ENCODE measurements around the gene PGPEP1. TPM values are rescaled to one million over a fixed set of nuclear protein-coding genes. Genes with fewer than 3 reads are reported as not detected.

PGPEP1 gene
- polyA plus RNA-seq, 3 donors: 10.3 to 25.1 (median 10.3) TPM

DNA sequence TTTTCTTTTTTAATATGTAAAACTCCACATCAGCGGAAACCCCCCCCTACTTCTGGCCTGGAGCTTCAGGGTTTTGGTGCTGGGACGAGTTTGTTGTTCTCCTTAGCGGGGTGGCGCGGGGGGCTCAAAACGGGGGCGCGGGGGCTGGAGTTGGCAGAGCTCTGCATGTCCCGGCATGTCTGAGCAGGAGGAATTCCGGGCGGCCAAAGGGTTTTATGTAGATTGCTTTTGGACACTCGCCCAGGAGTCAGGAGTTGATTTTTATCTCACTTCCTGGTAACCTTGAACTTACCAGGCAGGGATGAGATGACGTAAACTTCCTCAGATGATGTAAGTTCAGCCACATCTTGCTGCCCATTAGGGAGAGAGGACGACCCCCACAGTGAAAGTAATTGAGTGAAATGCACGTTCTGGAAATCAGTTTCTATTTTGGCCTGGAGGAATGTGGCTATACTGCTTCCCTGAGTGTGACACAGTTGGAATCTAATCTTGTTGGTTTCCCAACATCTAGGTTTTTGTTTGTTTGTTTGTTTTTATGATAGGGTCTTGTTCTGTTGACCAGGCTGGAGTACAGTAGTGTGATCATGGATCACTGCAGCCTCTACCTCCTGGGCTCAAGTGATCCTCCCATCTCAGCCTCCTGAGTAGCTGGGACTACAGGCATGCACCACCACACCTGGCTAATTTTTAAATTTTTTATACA is 24.6 kb downstream of the PGPEP1 start:
- peak overlapping the region; percentile 85 to 94 (median 89) for H3K27ac Mint-ChIP-seq
- H3K27me3 Mint-ChIP-seq (ENCODE audit: low read depth in 3 of 3): peaks cover 0 to 5% (median 2%) of the 10 kb centered on the region in 3 donors
- Histone ChIP-seq H2AFZ (ENCODE audit: insufficient read depth, low read depth, low read length, poor library complexity, severe bottlenecking) (no peak overlapping the region), H3K4me2 (replicated peaks; ENCODE audit: extremely low read depth, low read length, poor library complexity, severe bottlenecking) (peak overlapping the region; percentile 55), H3K9me3 (replicated peaks in 1 of 2; ENCODE audit: control insufficient read depth in 1 of 2, insufficient read depth in 1 of 2, low read length in 2 of 2) (no peaks in the 10 kb centered on the region), H3K4me3 (replicated peaks in 1 of 3; ENCODE audit: low read depth in 2 of 3, low read length in 3 of 3) (peak overlapping the region in 1 of 3 experiments; percentile 42), H3K9ac (ENCODE audit: insufficient read depth, low read length, poor library complexity, severe bottlenecking) (peak overlapping the region; percentile 38), H3K4me1 (ENCODE audit: control insufficient read depth in 1 of 2, insufficient read depth in 2 of 2, low read length in 2 of 2) (peaks cover 26 to 31% of the 10 kb centered on the region in 2 donors), H3K79me2 (ENCODE audit: insufficient read depth, low read length) (no peaks in the 10 kb centered on the region), H3K27ac (ENCODE audit: low read depth in 1 of 2, low read length in 2 of 2) (peak overlapping the region; percentile 62 to 76), H3K36me3 (replicated peaks in 1 of 2; ENCODE audit: control insufficient read depth in 1 of 2, insufficient read depth in 2 of 2, low read length in 2 of 2) (peaks cover 16 to 27% of the 10 kb centered on the region in 2 donors), H3K27me3 (ENCODE audit: control insufficient read depth in 2 of 2, insufficient read depth in 2 of 2, low read length in 2 of 2) (no peaks in the 10 kb centered on the region), H4K20me1 (ENCODE audit: insufficient read depth, low read length) (no peaks in the 10 kb centered on the region)
- intact Hi-C loops (cut with micrococcal nuclease): no loop called here
- peaks cover 0 to 7% (median 0%) of the 10 kb centered on the region in 7 donors for H3K9me3 Mint-ChIP-seq
- peak overlapping the region; percentile 61 to 72 for H3K4me3 Mint-ChIP-seq
- peak; percentile 77 to 86 (median 84) for DNase-seq
- WGBS (ENCODE audit: insufficient coverage): 0% methylated on average over 10 of the region's 15 CpGs
- TF ChIP-seq, protein P1, sequence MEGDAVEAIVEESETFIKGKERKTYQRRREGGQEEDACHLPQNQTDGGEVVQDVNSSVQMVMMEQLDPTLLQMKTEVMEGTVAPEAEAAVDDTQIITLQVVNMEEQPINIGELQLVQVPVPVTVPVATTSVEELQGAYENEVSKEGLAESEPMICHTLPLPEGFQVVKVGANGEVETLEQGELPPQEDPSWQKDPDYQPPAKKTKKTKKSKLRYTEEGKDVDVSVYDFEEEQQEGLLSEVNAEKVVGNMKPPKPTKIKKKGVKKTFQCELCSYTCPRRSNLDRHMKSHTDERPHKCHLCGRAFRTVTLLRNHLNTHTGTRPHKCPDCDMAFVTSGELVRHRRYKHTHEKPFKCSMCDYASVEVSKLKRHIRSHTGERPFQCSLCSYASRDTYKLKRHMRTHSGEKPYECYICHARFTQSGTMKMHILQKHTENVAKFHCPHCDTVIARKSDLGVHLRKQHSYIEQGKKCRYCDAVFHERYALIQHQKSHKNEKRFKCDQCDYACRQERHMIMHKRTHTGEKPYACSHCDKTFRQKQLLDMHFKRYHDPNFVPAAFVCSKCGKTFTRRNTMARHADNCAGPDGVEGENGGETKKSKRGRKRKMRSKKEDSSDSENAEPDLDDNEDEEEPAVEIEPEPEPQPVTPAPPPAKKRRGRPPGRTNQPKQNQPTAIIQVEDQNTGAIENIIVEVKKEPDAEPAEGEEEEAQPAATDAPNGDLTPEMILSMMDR (IDR thresholded peaks at IDR 0.05): no peak
- peaks cover 38% of the 10 kb centered on the region for H3K4me1 Mint-ChIP-seq
- peaks cover 55 to 76% of the 10 kb centered on the region in 2 donors for H3K36me3 Mint-ChIP-seq

DNA sequence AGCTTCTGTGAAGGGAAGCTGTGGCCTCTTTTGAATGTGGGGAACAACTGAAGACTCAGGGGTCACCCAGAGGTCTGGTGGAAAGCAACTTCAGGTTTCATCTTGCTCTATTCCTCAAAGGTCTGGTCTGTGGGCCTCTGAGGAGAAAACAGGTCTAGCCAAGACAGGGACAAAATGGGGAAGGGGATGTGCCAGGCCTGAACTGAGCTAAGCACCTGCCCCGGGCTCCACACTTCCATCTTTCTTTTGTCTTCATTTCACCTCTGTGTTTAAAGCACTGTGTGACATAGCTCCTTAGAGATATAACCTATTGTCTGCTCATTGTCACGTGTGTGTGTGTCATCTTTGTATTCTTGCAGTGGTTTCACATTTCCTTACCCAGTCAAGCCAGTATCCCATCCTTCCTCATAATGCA is 25.6 kb downstream of the PGPEP1 start:
- Histone ChIP-seq H3K4me2 (replicated peaks; ENCODE audit: extremely low read depth, low read length, poor library complexity, severe bottlenecking) (peak overlapping the region; percentile 34), H3K9ac (ENCODE audit: insufficient read depth, low read length, poor library complexity, severe bottlenecking) (peak overlapping the region; percentile 6)
- intact Hi-C loops (cut with micrococcal nuclease): no loop called here

More for the DNA sequence above, 25.6 kb downstream of the PGPEP1 start:
- peak; percentile 63 to 81 (median 71) for DNase-seq
- H3K27me3 Mint-ChIP-seq (ENCODE audit: low read depth in 3 of 3): peaks cover 0 to 5% (median 2%) of the 10 kb centered on the region in 3 donors
- H3K27ac ChIP-seq (ENCODE audit: low read depth in 1 of 2, low read length in 2 of 2): peak overlapping the region; percentile 62 to 76
- TF ChIP-seq, protein P1 (IDR thresholded peaks at IDR 0.05): no peak
- H2AFZ ChIP-seq (ENCODE audit: insufficient read depth, low read depth, low read length, poor library complexity, severe bottlenecking): no peak overlapping the region
- H4K20me1 ChIP-seq (ENCODE audit: insufficient read depth, low read length): no peaks in the 10 kb centered on the region
- H3K27ac Mint-ChIP-seq: peak overlapping the region; percentile 85 to 94 (median 89)
- no peaks in the 10 kb centered on the region for H3K27me3 ChIP-seq (ENCODE audit: control insufficient read depth in 2 of 2, insufficient read depth in 2 of 2, low read length in 2 of 2)
- H3K36me3 ChIP-seq (replicated peaks in 1 of 2; ENCODE audit: control insufficient read depth in 1 of 2, insufficient read depth in 2 of 2, low read length in 2 of 2): peaks cover 16 to 22% of the 10 kb centered on the region in 2 donors
- H3K4me1 Mint-ChIP-seq: peaks cover 38% of the 10 kb centered on the region
- H3K79me2 ChIP-seq (ENCODE audit: insufficient read depth, low read length): no peaks in the 10 kb centered on the region
- no peak overlapping the region for H3K4me3 Mint-ChIP-seq
- peaks cover 26 to 31% of the 10 kb centered on the region in 2 donors for H3K4me1 ChIP-seq (ENCODE audit: control insufficient read depth in 1 of 2, insufficient read depth in 2 of 2, low read length in 2 of 2)
- H3K9me3 ChIP-seq (replicated peaks in 1 of 2; ENCODE audit: control insufficient read depth in 1 of 2, insufficient read depth in 1 of 2, low read length in 2 of 2): no peaks in the 10 kb centered on the region
- H3K36me3 Mint-ChIP-seq: peaks cover 51 to 67% of the 10 kb centered on the region in 2 donors
- peak overlapping the region in 1 of 3 experiments; percentile 1 for H3K4me3 ChIP-seq (replicated peaks in 1 of 3; ENCODE audit: low read depth in 2 of 3, low read length in 3 of 3)
- peaks cover 0 to 7% (median 0%) of the 10 kb centered on the region in 7 donors for H3K9me3 Mint-ChIP-seq
- no CpG with 5 or more reads among the region's 2 CpGs for WGBS (ENCODE audit: insufficient coverage)

All from CD14-positive monocyte (primary cell).